Suppressor macrophage treated with lipopolysaccharide for 1 hour (primary cell): ENCODE measurements around the gene PIAS4.

Experiments used
- DNase-seq, 3 donors: peaks; one replicate each; pipeline ENCODE4 v3.0.0-alpha.2; 2020 to 2022

The PIAS4 gene

DNA sequence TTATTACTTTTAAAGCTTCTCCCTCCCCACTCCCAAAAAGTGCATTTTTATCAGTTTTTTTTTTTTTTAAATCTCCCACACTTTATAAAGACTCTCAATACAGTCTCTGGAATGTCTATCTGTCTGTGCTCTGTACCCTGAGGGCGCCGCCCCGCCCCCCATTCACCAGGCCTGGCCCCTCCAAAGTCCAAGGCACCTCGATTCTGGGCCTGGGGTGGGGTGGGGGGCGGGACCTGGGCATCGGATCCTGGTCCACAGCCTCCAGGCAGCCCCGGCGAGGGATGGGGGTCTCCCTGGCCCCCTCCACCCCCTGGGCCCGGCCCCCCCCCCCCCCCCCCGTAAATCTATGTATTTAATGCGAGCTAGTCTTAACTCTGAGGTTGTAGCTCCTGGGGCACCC, 35.9 kb downstream of the PIAS4 start:
- no peak for DNase-seq

DNA sequence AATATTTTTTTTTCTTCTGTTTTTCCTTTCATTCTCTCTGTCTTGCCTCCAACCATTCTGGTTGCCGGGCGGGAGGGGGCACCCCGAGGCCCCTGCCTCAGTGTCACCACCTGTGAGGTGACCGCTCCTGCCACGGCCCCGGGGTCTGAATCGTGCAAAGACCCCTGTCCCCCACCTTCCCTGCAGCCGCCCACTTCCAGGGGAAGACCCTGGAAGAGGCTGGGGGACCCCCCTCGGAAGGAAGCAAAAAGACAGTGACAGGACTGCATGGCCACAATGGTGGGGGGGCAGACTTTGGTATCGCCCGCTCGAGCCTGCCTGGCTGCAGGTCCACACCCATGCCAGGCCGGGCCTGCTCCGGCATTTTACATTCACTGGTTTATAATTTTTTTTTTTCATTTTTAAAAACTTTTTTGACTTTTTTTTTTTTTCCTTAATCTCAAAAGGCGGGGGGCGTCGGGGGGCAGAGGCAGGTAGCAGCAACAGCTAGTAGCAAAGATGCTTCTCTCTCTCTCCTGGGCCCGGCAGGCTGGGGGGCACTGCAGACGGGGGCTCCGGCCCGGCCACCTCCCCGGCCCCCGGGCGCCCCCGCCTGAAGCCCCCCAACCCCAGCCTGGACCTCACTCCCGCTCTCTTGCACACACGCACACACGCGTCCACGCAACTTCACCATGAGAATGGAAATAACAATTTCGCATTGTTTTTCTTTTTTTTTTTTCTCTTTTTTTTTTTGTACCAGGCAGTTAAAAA, 36.6 kb downstream of the PIAS4 start:
- no peak for DNase-seq

DNA sequence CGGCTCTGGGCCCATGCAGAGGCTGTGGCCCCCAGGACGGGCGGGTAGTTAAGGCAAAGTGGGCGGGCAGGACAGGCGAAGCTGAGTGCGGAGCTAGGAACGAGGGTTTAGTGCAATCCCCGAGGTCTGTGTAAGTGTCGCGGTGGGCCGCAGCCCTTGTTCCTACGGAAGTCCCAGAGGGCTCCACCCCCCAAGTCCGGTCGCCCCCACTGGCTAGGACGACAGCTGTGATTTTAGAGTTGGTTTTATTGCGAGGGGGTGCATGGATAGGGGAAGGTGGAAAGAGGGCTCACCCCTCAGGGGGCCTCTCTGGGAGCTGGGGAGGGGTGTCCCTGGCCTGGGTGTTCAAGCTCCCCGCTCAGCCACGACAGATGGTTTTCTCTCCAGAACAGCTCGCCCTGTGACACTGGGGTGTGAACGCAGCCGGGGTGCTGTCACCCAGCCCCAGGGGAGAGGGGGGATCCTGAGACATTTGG, 37.5 kb downstream of the PIAS4 start:
- no peak for DNase-seq

DNA sequence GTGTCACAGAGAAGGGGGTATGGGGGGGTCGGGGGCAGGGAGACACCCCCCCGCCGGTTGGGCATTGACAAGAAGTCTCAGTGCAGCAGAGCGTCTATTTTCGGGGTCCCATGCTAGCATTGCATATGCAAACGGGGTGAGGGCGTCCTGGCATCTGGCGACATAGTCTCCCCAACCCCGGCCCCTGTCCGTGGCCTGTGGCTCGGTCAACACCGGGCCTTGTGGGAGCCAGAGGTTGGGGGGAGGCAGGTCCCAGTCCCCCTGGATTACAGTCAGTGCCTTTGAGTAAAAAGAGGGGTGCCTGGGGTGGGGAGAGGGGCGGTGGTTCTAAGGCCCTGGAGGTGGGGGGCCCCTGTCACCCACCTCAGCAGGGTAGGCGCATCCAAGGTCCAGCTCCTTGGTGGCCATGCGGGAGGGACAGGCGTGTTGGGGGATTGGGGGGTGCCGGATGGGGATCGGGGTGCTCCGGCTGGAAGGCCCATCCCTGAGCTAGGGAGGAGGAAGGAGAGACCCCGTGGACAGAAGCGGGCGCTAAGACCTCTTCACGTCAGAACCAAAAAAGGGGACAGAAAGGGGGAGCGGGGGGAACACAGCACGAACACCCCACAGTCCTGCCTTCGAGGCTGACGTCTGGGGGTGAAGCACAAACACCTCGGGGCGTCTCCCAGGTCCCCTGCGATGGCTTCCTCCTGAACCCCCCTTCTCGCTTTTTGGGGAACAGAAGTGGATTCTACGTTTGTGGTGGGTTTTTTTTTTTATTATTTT, 38.2 kb downstream of the PIAS4 start:
- no peak for DNase-seq

DNA sequence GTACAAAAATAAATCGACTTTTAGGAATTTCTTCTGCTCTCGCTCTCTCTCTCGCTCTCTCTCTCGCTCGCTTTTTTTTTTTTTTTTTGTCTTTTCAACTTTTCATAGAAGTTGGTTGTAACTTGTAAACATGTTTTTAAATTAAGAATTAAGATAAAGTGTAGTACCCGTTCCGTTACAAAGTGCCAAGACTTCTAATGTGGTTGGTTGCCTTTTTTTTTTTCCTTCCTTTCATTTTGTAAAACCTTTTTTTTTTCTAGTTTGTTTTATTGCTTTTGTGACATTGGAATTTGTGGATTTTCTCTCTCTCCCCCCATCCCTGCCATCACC, 38.8 kb downstream of the PIAS4 start:
- no peak for DNase-seq

DNA sequence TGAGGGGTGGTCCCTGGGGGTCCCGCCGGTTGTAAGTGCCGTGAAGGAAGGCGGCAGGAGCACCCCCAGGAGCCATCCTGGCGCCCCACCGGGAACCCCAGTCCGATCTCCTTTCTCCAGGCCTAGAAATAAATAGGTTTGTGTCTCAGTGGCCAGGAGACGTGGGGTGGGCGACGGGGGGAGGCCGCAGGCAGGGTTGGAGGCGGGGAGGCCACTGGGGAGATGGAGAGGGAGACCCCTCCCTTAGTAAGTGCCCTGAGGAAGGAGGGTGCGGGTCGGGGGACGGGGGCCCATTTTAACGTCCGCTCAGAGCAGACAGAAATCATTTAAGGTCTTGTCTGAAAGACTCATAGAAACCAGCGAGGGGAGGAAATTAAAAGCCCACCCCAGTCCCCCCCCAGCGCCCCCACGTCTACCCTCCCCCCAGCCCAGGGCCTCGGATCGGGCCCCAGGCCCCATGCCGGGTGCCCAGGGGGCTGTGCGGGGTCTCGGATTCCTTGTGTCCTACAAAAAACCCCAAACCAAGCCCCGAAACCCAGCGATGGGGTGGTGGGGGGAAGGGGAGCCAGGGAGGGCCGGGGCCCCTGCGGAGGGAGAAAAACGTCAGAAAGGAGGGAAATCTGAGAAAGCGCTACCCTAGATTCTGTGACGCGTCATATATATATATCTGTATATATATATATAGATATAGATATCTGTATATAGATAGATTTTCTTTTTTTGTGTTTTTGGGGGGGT, 39.6 kb downstream of the PIAS4 start:
- DNase-seq = no peak

DNA sequence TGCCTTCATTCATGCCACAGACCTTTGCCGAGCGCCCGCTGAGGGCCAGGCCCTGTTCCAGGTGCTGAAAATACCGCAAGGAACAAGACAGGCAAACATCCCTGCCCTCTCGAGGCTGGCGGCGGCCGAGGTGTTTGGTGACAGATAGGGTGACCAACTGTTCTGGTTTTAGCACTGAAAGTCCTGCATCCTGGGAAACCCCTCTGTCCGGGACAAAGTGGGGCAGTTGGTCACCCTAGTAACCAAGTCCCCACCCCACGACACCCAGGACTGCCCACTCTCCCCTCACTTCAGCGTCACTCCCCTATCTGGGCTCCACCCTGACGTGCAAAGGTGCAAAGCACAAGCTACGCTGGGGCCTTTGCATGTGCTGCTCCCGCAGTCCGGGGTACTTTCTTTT, 41.9 kb downstream of the PIAS4 start:
- no peak for DNase-seq

DNA sequence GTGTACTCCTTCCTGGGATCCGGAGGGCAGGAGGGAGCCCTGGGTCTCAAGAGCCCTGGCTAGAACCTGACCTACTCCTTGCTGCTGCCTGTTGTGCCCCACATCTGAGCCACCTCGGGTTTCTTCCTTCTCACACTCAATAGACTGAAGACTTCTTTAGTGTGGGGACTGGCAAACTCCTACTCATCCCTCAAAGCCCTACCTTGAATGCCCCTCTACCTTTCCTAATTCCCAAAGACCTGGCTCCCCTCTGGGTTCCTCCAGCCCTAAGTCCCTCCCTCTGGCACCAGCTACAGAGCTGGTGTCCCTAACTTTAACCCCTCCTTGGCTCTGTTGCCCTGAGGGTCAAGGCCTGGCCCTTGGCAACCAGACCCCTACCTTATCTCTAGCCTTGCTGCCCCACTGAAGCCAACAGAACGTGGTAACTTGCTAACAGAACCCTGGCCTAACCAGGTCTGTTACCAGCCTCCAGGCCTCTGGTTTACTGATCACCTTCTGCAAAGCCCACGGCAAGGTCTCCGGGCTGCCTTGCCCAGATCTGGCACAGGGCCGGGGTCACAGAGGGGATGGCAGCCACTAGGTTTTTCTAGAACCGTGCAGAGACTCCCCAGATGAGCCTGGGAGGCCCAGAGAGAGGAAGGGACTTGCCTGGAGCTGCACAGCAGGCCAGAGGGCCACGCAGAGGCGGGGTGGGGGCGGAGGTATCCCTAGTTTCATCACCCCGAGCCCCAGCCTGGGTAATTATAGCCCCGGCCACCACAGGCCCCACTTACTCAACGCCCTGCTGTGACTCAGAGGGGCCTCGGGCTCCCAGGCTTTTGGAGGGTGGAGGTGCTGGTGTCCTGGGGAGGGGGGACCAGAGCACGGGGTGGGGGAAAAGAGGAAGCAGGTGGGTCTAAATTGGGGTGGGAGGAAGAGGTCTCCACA, 43.9 kb downstream of the PIAS4 start:
- DNase-seq = peak; percentile 94 to 97 (median 94)

DNA sequence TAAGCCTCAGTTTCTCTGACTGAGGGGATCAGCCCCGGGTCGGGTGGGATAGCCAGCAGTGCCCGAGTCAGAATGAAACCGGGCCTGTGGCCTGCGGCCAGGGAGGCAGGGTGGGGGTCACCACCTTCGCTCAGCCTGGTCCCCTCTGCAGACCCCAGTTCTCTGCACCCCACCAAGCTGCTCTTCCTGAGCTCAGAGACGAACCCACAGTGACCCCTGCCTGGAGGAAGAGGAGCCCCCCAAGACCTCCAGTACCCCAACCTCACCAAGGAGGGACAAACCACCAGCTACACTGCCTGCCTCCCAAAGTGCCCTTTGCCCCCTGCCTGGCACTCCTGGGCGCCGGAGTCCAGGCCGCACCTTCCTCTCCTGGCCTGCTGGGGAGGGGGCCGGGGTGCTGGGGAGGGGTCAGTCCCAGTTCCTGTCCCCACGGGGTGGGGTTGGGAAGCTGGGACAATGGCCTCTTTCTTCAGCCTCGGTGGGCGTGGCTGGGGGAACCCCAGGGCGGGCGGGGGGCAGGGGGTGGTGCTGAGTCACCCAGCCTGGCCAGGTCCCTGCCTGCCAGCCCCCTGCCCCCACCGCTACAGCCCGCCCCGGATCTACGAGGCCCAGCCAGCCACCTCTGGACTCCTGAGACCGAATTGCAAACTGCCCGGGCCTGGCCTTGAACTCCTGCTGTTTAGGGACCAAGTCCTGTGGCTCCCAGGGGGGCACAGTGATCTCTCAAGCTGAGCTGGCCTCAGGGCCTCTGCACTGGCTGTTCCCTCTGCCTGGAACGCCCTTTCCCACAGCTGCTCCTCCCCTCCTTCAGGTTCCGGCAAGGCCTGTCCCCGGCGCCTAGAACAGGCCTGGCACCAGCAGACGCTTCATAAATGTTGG, 44.8 kb downstream of the PIAS4 start:
- DNase-seq = peak; percentile 68 to 91 (median 76)

DNA sequence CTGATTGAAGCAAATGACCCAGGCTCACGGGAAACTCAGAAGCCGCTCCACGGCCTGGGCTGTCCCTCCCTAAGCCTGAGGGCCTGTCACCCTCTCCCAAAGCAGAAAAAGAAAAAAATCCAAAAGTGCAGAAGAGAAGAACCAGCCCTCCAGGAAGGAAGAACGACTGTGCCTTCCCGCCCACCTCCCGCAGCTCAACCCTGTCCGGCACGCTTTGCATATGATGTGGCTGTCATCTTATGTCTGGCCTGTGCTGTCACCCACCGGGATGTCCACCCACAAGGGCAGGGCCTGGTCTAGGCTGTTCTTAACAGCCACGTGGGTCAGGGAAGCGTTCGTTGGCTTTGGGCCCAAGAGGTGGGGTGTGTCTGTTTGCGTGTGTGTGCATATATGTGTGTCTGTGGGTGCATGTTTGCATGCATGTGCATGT, 45.5 kb downstream of the PIAS4 start:
- DNase-seq = peak; percentile 79 to 91 (median 86)

DNA sequence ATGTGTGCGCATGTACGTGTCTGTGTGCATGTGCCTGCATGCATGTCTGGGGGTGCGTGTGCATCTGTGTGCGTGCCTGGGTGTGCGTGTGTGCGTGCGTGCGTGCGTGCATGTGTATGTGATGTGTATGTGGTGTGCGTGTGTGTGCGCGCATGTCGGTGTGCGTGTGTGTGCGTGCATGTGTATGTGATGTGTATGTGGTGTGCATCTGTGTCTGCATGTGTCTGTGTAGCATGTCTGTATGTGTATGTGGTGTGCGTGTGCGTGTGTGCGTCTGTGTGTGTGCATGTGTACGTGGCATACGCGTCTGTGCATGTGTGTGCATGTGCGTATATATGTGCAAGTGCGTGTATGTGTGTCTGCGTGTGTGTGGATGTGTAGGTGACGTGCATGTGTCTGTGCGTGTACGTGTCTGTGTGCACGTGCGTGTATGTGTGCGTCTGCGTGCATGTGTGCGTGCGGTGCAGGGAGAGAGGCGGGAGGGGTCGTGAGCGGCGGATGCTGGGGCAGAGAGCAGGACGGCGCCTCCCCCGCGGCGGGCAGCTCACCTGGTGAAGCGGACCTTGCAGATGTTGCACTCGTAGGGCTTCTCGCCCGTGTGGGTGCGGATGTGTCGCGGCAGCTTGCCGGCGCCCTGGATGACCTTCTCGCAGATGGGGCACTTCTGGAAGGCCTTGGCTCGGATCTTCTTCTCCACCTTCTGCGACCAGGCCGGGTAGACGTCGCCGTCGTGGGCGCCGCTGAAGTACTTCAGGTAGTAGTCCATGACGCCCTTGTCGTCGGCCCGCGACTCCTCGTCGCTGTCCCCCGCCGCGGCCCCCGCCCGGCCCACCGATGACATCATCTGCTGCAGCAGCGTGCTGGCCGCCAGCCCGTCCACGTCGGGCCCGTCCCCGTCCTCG, 46.1 kb downstream of the PIAS4 start:
- DNase-seq = no peak

DNA sequence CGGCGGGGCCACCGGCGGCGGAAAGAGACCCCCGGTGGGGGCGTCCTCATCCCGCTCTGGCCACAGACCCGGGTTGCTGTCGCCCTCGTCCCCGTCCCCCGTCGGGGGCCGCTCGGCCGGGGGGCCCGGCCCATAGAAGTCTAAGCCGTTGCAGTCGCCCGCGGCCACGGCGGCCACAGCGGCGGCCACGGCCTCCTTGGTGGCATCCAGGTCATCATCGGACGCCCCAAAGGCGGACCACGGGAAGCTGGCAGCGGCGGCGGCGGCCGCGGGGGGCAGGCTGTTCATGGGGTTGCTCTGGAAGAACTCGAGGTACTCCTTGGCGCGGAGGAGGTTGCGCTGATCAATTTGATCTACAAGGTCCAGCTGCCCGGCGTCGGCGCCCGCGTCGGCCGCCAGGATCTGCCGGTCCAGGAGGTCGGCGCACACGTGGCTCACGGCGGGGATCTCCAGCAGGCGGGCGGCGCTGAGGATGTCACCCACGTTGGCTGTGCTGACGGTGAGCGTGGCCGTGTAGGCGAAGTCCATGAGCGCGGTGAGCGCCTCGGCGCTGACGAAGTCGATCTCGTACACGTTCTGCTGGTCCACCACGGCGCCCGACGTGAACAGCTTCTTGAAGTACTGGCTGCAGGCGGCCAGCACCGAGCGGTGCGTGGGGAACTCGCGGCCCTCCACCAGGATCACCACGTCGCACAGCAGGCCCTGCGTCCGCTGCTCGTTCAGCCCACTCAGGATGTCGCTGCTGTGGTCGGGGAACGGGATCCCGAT, 47.1 kb downstream of the PIAS4 start:
- no peak for DNase-seq

DNA sequence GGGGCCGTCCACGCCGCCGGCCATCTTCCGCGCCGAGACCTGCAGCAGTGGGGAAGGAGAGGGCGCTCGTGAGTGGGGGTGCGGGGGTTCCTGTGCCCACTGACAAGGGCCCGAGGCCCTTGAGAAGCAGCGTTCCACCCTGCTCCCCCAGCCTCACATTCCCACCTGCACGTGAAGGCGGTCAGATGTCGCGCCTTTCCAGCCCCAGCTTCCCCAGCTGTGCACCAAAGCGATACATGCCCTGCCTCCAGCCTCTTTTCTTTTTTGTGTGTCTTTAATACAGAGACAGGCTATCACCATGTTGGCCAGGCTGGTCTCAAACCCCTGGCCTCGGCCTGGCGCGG, 47.6 kb downstream of the PIAS4 start:
- DNase-seq = no peak

DNA sequence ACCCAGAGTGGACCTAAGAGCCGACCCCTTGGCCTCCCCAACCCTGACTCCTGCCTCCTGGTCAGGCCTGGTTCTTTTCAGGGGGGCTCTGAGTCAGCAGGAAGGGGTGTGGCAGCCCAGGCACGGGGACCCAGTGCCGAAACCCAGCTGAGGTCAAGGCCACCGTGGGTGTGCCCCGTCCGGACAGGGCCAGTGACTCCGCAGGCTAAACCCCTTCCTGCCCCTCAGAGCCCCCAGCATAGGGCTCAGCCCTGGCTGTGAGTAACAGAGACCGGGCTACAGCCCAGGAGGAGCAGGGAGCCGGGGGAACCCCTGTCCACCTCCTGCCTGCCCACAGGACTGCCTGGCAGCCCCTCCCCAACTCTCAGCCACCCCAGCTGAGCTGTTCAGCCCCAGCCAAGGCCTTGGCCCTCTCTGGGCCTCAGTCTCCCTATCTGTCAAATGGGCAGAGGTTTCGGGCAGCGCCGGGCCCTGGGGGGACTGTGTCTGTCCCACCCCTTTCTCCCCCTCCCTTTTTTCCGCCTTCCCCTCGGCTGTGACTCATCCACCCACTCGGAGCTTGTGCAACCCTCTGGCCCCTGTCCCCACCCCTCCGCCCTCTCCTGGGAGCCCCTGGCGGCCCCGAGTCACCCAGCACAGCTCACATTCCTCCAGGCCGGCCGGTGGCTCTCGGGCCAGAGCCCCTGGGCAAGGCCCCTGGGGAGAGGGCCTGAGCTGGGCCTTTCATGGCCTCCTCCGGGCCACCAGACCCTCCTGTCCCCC, 50.6 kb downstream of the PIAS4 start:
- peak; percentile 93 to 96 (median 96) for DNase-seq

DNA sequence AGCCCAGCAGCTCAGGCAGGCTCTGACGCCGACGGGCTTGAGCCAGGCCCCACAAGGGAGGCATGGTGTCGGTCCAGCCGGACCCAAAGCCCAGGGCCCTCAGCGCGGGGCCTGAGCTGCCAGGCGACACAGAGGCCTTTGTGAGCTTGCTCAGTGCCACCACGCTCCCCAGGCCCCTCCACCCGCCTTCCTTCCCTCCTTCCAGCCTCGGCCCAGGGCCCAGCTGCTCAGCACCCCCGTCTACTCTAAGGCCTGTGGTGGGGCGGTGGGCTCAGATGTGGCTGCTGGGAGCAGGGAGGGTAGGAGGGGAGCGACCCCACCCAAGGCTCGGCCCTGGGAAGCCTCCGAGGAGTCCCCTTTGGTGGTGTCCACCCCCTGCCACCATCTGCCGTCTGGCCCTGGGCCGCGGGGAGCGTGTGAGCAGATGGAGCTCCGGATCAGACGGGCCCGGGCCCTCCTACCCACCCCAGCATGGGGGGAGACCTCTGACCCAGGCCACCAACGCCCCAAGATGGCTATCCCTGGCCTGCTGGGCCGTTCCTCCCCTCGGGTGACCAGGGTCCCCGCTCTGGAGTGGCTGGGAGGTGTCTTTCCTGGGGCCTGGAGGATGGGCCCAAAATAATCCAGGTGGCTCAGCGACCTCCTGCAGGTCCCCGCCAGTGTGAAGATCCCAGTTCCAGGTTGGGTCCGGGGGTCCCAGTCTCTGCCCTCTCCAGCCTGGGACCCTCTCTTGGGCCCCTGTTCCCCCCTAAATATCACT, 51.3 kb downstream of the PIAS4 start:
- DNase-seq = peak in 1 of 3 donors; percentile 27

DNA sequence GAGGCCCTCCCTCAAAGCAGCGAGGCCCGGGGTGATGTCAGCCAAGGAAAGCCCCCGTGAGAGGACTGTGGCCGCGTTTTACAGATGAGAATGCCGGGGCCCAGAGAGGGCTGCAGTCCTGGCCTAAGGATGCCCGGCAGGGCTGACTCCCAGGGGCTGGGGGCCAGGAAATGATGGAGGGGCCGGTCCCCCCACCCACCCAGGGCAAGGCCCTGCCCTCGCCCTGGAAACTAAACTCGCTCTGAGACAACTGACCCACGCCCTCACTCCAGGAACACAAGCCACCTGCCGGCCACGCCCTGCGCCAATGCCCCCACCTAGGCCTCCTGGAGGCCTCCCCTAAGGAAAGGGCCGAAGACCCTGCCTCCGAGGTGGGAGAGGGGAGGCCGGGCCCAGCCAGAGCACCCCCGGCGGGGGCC, 51.9 kb downstream of the PIAS4 start:
- DNase-seq = peak in 1 of 3 donors; percentile 61

DNA sequence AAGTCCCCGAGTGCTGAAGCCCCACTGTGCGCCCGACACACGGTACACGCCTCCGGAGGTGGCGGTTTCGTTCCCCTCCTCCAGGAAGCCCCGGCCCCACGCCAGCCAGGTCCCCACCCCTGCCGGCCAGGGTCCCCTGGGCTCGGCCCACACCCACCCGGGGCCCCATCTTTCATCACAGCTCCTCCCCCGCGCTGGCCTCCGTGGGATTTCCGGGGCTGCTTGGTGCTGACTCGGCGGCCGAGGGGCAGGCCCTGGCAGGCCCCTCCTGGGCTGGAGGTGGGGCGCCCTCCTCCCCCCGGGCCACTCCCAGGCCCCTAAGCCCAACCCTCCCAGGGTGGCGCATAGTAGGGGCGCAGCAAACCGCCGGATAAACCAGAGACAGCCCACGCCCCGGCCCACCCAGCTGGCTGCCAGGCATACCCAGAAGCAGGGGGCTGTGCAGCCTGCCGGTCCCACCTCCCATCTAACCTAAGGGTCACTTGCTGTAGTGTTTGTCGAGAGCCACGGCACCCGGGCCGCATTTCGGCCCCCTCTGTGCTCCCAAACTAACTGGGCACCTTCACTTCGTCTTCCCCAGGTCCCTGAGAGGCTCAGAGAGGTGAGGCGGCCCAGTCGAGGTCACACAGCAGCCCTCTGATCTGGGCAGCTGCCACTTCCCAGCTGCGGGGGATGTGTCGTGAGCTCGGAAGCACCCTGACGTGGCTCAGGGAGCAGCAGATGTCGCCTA, 52.5 kb downstream of the PIAS4 start:
- peak; percentile 80 to 90 (median 81) for DNase-seq
